H9 (cell line): ENCODE data around the gene ADAMTS17. TPM values are rescaled to one million over a fixed set of nuclear protein-coding genes. Genes with fewer than 3 reads are reported as not detected.
A peak's percentile ranks its signal among the peaks of the same experiment; 100 is the strongest.

ENCODE experiments used
- DNase-seq: peaks from one replicate; pipeline ENCODE4 v3.0.0-alpha.2; 2017
- H2AFZ ChIP-seq: one replicate; pipeline ENCODE4 v1.6.1; 2013; ENCODE audit warnings: mild to moderate bottlenecking, low read length, control low read depth, moderate library complexity
- H2AK5ac ChIP-seq: 2 replicates; pipeline ENCODE4 v1.6.1; 2013; ENCODE audit warnings: low read length, control low read depth, mixed read lengths; ENCODE audit not compliant: insufficient read length
- H2BK120ac ChIP-seq: one replicate; pipeline ENCODE4 v1.6.1; 2013; ENCODE audit warnings: low read depth, mild to moderate bottlenecking, low read length, control low read depth, inconsistent platforms; ENCODE audit not compliant: poor library complexity, severe bottlenecking
- H2BK12ac ChIP-seq: 2 replicates; pipeline ENCODE4 v1.6.1; 2013; ENCODE audit warnings: low read length, control low read depth, mixed read lengths, low read depth; ENCODE audit not compliant: insufficient read length
- H2BK15ac ChIP-seq: 2 replicates; pipeline ENCODE4 v1.6.1; 2013; ENCODE audit warnings: low read depth, low read length, control low read depth
- H2BK20ac ChIP-seq: one replicate; pipeline ENCODE4 v1.6.1; 2013; ENCODE audit warnings: low read depth, mild to moderate bottlenecking, low read length, control low read depth, inconsistent platforms; ENCODE audit not compliant: poor library complexity, severe bottlenecking
- H2BK5ac ChIP-seq: 2 replicates; pipeline ENCODE4 v1.6.1; 2013; ENCODE audit warnings: low read length, control low read depth, mixed read lengths; ENCODE audit not compliant: insufficient read length
- H3K14ac ChIP-seq: 2 replicates; pipeline ENCODE4 v1.6.1; 2013; ENCODE audit warnings: low read length, control low read depth; ENCODE audit not compliant: insufficient read depth
- H3K18ac ChIP-seq: 2 replicates; pipeline ENCODE4 v1.6.1; 2013; ENCODE audit warnings: low read depth, mild to moderate bottlenecking, mixed read lengths, low read length, control low read depth; ENCODE audit not compliant: insufficient read length
- H3K23ac ChIP-seq: 2 replicates; pipeline ENCODE4 v1.6.1; 2013; ENCODE audit warnings: low read length, control low read depth, mixed read lengths, low read depth; ENCODE audit not compliant: insufficient read length
- H3K23me2 ChIP-seq: 2 replicates; pipeline ENCODE4 v1.6.1; 2013; ENCODE audit warnings: low read depth, mild to moderate bottlenecking, mixed read lengths, low read length, control low read depth; ENCODE audit not compliant: insufficient read length, poor library complexity, severe bottlenecking
- H3K27ac ChIP-seq: 2 replicates; pipeline ENCODE4 v1.5.1; 2013; ENCODE audit warnings: low read length, control low read depth, mixed read lengths, low read depth; ENCODE audit not compliant: insufficient read length
- H3K27me3 ChIP-seq: 2 replicates; pipeline ENCODE4 v1.6.1; 2013; ENCODE audit warnings: low read length, control low read depth, inconsistent platforms; ENCODE audit not compliant: insufficient read depth
- H3K4ac ChIP-seq: 2 replicates; pipeline ENCODE4 v1.6.1; 2013; ENCODE audit warnings: low read depth, mild to moderate bottlenecking, control low read depth, inconsistent platforms, low read length, moderate library complexity
- H3K4me1 ChIP-seq: 2 replicates; pipeline ENCODE4 v1.6.1; 2013; ENCODE audit warnings: low read length, control low read depth, inconsistent platforms; ENCODE audit not compliant: insufficient read depth
- H3K4me2 ChIP-seq: 2 replicates; pipeline ENCODE4 v1.6.1; 2013; ENCODE audit warnings: low read length, control low read depth, mixed read lengths; ENCODE audit not compliant: insufficient read length, insufficient read depth
- H3K56ac ChIP-seq: 2 replicates; pipeline ENCODE4 v1.6.1; 2013; ENCODE audit warnings: low read depth, mild to moderate bottlenecking, mixed read lengths, low read length, control low read depth; ENCODE audit not compliant: insufficient read length
- H3K79me1 ChIP-seq: 2 replicates; pipeline ENCODE4 v1.6.1; 2013; ENCODE audit warnings: low read depth, mild to moderate bottlenecking, moderate library complexity, low read length, control low read depth, inconsistent platforms; ENCODE audit not compliant: insufficient read depth, poor library complexity, severe bottlenecking
- H3K79me2 ChIP-seq: 2 replicates; pipeline ENCODE4 v1.6.1; 2013; ENCODE audit warnings: low read length, control low read depth, inconsistent platforms; ENCODE audit not compliant: insufficient read depth
- H3K9ac ChIP-seq: 2 replicates; pipeline ENCODE4 v1.6.1; 2013; ENCODE audit warnings: low read length, control low read depth, mixed read lengths; ENCODE audit not compliant: insufficient read length; ENCODE audit errors: extremely low read depth
- H3K9me3 ChIP-seq: one replicate; pipeline ENCODE4 v1.6.1; 2013; ENCODE audit warnings: low read depth, low read length, inconsistent platforms; ENCODE audit not compliant: control insufficient read depth
- H3T11ph ChIP-seq: one replicate; pipeline ENCODE4 v1.6.1; 2013; ENCODE audit warnings: mild to moderate bottlenecking, low read length, control low read depth, inconsistent platforms
- H4K20me1 ChIP-seq: one replicate; pipeline ENCODE4 v1.6.1; 2013; ENCODE audit not compliant: control insufficient read depth, insufficient read length, insufficient read depth
- H4K5ac ChIP-seq: 2 replicates; pipeline ENCODE4 v1.6.1; 2013; ENCODE audit warnings: low read depth, mild to moderate bottlenecking, mixed read lengths, low read length, control low read depth; ENCODE audit not compliant: insufficient read length
- H4K8ac ChIP-seq: replicated peaks from 2 replicates; pipeline ENCODE4 v1.6.1; 2013; ENCODE audit warnings: low read length, control low read depth, mixed read lengths, low read depth; ENCODE audit not compliant: insufficient read length
- H4K91ac ChIP-seq: 2 replicates; pipeline ENCODE4 v1.6.1; 2013; ENCODE audit warnings: low read depth, mild to moderate bottlenecking, moderate library complexity, mixed read lengths, low read length, control low read depth; ENCODE audit not compliant: insufficient read length
- H3K27ac Mint-ChIP-seq, 3 experiments: 2 replicates in 2 of 3; 3 replicates in 1 of 3; pipeline ENCODE4 v1.8.0; 2020 to 2021; ENCODE audit warnings: mixed read lengths in 3 of 3, mild to moderate bottlenecking in 1 of 3, moderate library complexity in 1 of 3
- H3K27me3 Mint-ChIP-seq: 2 replicates; pipeline ENCODE4 v1.8.0; 2021; ENCODE audit warnings: low read depth, mild to moderate bottlenecking, moderate library complexity, mixed read lengths
- H3K36me3 Mint-ChIP-seq, 3 experiments: 2 replicates in 2 of 3; 3 replicates in 1 of 3; pipeline ENCODE4 v1.8.0; 2020 to 2021; ENCODE audit warnings: low read depth in 3 of 3, mixed read lengths in 3 of 3; ENCODE audit not compliant: insufficient read depth in 1 of 3
- H3K4me1 Mint-ChIP-seq, 2 experiments: 2 replicates each; pipeline ENCODE4 v1.8.0; 2020; ENCODE audit warnings: mixed read lengths in 2 of 2
- H3K4me3 Mint-ChIP-seq, 2 experiments: 2 replicates in 1 of 2; 3 replicates in 1 of 2; pipeline ENCODE4 v1.8.0; 2020 to 2021; ENCODE audit warnings: mild to moderate bottlenecking in 2 of 2, mixed read lengths in 2 of 2, moderate library complexity in 1 of 2
- H3K9me3 Mint-ChIP-seq, 2 experiments: 2 replicates in 1 of 2; 3 replicates in 1 of 2; pipeline ENCODE4 v1.8.0; 2020; ENCODE audit warnings: mild to moderate bottlenecking in 2 of 2, mixed read lengths in 2 of 2, moderate library complexity in 1 of 2
- CTCF ChIP-seq: fragments of 200-600 bp; sonication (generic); conservative IDR thresholded peaks from 3 replicates; pipeline ENCODE4 v1.8.0; 2021; ENCODE audit warnings: antibody characterized with exemption, mild to moderate bottlenecking
- WGBS: extraction: QIAGEN DNeasy Blood & Tissue Kit; methylation state at CpG from one replicate; pipeline ENCODE4 v1.1.7; 2013; ENCODE audit warnings: missing lambda C conversion rate, low lambda C conversion rate, mixed read lengths; ENCODE audit not compliant: insufficient read length; ENCODE audit errors: extremely low coverage; 5-methylcytosine and 5-hydroxymethylcytosine counted together
- total RNA-seq: library from RNA; stranded (reverse); gene quantifications from 2 replicates; pipeline ENCODE4 v1.2.1, GENCODE V29; 2021

ADAMTS17 gene
- total RNA-seq, 1 experiment from 2014 or later: 2.9 TPM

GRCh38 chr15:100108846-100109245 is 232.9 kb downstream of the ADAMTS17 start:
- no peak for DNase-seq
- no peaks in the 10 kb centered on the region for H3K27me3 ChIP-seq
- H2BK20ac ChIP-seq: no peak overlapping the region
- no peak overlapping the region for H3K4ac ChIP-seq
- H3T11ph ChIP-seq: no peak overlapping the region
- H3K79me2 ChIP-seq: no peaks in the 10 kb centered on the region
- no peaks in the 10 kb centered on the region for H3K23me2 ChIP-seq
- no peak overlapping the region for H4K8ac ChIP-seq
- no peak overlapping the region for H2BK12ac ChIP-seq
- no peaks in the 10 kb centered on the region for H3K36me3 Mint-ChIP-seq
- no peak overlapping the region for H2BK15ac ChIP-seq
- no peaks in the 10 kb centered on the region for H3K9me3 ChIP-seq
- no peak overlapping the region for H2BK120ac ChIP-seq
- no peak overlapping the region for H3K27ac ChIP-seq
- no peak overlapping the region for H3K4me3 Mint-ChIP-seq
- no peak overlapping the region for H4K91ac ChIP-seq
- H4K5ac ChIP-seq: no peak overlapping the region
- peak overlapping the region in 1 of 3 experiments; percentile 81; a peak in 1 of 7 replicates for H3K27ac Mint-ChIP-seq
- H3K4me2 ChIP-seq: no peak overlapping the region
- no peak for TF ChIP-seq CTCF
- no peak overlapping the region for H3K18ac ChIP-seq
- no peaks in the 10 kb centered on the region for H3K4me1 ChIP-seq
- no peak overlapping the region for H2AK5ac ChIP-seq
- no peaks in the 10 kb centered on the region for H4K20me1 ChIP-seq
- H2BK5ac ChIP-seq: no peak overlapping the region
- H3K4me1 Mint-ChIP-seq: peaks cover 0 to 7% of the 10 kb centered on the region in 2 experiments; a peak in 2 of 4 replicates
- no peak overlapping the region for H3K56ac ChIP-seq
- no peaks in the 10 kb centered on the region for H3K79me1 ChIP-seq
- no peak overlapping the region for H3K14ac ChIP-seq
- H3K9ac ChIP-seq: no peak overlapping the region
- peaks cover 4% of the 10 kb centered on the region; the same call in 1 of the 2 replicates for H3K27me3 Mint-ChIP-seq
- H3K23ac ChIP-seq: no peak overlapping the region
- H3K9me3 Mint-ChIP-seq: no peaks in the 10 kb centered on the region
- no peak overlapping the region for H2AFZ ChIP-seq
- no CpG with 5 or more reads among the region's 15 CpGs for WGBS
